ENCODE results near the gene C3orf22.
A peak's percentile ranks its signal among the peaks of the same experiment; 100 is the strongest.

Gene C3orf22

DNA sequence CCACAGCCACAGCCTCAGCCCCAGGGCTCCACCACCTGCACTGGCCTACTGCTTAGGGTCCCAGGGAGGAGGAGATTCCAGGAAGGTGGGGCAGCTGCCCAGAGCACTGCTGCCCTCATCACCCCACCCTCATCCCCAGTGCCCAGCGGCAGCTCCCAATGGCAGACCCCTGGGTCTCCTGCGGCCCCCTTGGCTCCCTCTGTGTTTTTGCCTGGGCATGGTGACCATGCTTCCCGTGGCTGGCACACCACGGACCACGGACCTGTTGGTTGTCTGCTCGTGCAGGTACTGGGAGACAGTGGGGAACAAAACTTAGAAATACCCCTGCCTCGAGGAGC, 32.1 kb downstream of the C3orf22 start:
- no peak for DNase-seq

- DNase-seq, result no peak
Observed at GRCh38 chr3:126525853-126526667, 32.7 kb downstream of the C3orf22 start.

DNA sequence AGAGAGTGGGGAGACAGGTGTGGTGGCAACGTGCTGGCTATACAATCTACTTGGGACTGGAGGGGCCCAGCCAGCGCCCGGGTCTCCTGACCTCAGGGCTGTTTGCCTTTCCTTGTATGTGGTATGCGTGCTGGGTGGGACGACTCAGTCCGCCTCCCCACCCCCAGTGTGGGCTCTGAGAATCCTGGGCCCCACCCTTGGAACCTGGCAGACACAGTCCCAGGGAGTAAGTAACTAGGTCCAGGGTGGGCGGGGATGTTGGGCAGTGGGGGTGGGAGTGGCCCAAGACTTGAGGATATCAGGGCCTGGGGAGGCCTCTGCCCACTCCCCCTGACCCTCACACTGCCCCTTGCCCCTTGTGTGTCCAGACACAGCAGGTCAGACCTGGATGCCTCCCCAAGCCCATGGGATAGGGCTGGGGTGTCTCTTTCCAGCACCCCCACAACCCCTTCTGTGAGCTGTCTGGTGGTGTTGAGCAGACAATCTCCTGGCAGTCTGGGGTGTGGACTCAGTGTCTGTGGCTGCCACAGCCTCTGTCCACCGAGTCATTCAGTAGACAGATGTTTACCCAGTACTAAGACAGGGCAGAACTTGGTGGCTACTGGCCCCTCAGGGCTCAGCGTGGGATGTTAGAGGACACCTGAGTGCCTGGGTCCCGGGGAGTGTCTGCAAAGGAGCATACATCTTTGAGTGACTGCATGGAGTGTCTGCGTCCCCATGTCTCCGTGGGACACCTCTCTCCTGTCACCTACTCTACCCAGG, 33.5 kb downstream of the C3orf22 start:
- no peak for DNase-seq

GRCh38 chr3:126524429-126524988, 34.2 kb downstream of the C3orf22 start:
- no peak for DNase-seq

- peak; percentile 27 for DNase-seq
Observed at GRCh38 chr3:126523745-126524428, 34.8 kb downstream of the C3orf22 start, which contains the start of gene CHST13. Gene CHST13 (plus strand): TSS chr3:126524155. CDS start chr3:126524333, 178 bp downstream.

DNA sequence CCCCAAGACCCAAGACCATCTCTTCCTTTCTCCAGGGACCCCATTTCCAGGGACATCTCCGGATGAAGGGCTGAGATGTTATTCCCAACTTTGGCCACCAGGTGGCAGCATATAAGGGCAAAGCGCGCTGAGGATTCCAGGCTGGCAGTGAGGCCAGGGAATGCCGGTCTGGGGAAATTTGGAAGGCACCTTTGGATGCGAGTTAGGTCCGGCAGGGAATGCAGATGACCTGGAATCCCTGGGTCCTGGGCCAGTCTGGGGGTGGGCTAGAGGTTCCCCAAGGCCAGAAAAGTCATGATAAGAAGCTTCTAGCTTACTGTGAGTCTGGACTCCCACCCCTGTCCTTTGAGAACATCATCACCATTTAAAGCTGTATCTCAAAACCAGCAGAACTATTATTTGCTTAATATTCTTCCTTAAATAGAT, 36.4 kb downstream of the C3orf22 start:
- peak; percentile 28 for DNase-seq

- DNase-seq, result no peak
Observed at GRCh38 chr3:126521122-126521891, 37.4 kb downstream of the C3orf22 start.

DNA sequence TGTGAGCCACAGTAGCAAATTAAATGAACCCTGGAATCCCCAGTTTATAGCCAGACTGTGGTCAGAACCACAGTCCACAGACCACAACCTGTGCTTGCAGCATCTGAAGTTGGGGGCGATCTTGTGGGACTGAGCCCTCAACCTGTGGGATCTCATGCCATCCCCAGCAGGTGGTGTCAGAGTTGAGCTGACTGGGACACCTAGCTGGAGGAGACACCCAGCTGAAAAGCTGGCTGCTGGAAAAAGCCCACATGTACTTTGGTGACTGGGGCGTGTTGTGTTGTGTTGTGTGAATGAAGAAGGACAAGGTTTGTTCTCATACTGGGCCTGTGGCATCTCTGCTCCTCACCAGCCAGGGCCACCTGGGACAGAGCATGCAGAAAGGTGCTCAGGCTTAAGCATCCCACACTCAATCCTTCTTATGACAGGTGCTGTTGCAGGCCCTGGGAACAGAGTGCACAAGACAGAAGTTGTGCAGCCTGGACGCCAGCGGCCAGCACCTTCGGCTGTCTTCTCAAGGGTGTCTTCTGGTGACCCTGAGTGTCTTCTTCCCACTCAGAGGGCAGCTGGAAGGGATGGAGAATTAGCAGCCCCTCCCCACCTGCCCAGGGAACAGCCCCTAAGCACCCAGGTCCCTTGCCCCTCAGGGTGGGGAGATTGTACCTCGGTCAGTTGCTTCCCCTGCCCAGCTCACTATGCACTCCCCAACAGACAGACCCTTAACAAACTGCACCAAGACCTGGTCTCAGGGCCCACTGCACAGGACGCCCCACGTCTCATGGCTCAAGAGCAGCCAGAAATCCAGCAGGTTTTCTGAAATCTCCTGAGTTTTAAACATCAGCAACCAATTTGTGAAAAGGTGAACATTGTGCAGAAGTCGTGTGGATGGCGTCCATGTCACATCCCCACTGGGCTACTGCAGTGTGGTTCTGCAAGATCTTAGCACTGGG, 39.0 kb downstream of the C3orf22 start:
- DNase-seq, result no peak

- no peak for DNase-seq
Observed at GRCh38 chr3:126518779-126519177, 40.0 kb downstream of the C3orf22 start.

DNA sequence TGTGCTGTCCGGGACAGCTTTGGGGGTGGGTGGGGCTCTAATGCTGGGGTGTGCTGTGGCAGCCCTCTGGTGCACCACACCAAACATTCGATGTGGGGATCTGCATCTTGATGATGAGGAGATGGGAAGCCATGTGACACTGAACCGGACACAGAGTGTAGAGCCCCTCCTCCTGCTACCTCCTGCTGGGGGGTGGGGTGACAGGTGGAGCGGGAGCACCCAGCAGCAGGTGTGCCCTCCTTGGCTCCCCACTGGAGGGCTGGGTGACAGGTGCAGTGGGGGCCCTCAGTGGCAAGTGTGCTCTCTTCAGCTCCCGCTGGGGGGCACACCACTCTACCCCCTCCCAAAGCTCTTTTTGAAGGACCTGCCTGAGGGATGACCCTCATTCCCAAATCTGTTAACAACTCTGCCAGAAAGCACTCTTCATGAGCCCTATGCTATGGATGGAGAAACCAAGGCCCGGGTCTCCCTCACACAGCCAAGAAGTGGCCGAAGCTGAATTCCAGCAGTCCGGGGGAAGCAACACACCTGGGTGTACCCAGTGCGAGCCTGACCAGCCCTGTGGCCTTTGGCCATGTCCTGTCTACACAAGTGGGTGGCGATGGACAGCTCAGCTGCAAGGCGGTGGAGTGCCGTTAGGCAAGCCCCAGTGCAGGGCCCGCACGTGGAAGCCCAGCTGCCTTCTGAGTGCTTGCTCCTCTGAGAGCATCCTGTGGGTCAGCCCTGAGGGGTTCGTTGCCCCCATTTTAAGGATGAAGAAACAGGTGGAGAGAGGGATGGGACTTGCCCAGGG, 40.5 kb downstream of the C3orf22 start:
- no peak for DNase-seq

- DNase-seq, result no peak
Observed at GRCh38 chr3:126517291-126517951, 41.3 kb downstream of the C3orf22 start, which contains the start of gene UROC1. Gene UROC1 (minus strand): TSS chr3:126517773. CDS start chr3:126517719, 54 bp downstream.

DNA sequence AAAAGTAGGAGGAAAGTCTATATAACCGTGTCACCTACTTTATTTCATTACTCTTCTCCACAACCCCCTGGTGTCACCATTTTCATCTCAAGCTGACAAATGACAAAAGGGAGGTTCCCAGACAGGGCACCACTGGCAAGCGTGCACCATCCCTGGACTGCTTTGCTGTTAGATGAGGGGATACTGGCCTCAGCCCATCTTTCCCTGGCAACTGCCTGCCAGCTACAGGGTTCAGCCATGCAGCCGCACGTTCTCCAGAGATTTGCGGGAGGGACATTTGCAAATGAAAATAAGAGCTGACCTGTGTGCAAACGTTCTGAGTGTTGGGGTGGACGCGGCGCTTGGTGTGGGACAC, 41.8 kb downstream of the C3orf22 start:
- DNase-seq, result no peak

DNA sequence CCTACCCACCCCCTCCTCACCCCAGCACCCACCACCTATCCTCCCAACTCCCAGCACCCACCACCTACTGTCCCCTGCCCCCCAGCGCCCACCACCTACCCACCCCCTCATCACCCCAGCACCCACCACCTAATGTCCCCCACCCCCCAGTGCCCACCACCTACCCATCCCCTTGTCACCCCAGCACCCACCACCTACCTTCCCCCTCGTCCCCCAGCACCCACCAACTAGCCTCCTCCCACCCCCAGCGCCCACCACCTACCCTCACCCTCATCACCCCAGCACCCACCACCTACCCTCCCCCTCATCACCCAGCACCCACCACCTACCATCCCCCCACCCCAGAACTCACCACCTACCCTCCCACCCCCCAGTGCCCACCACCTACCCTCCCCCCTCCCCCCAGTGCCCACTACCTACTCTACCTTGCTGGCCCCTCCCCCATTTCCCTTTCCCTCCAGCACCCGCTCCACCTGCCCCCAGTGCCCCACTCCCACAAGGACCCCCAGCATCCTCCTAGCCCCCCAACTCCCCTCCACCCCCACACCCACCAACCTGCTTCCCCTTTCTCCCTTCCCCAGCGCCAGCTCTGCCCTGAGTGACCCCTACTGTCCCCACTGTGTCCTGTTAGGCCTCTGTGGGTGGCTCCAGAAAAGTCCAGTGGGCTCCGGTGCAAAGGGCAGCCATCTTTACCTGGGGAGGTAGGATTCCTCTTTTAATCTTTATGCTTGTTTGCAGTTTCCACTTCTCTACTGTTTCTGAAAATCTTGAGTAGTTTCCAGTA, 42.4 kb downstream of the C3orf22 start:
- no peak for DNase-seq

DNA sequence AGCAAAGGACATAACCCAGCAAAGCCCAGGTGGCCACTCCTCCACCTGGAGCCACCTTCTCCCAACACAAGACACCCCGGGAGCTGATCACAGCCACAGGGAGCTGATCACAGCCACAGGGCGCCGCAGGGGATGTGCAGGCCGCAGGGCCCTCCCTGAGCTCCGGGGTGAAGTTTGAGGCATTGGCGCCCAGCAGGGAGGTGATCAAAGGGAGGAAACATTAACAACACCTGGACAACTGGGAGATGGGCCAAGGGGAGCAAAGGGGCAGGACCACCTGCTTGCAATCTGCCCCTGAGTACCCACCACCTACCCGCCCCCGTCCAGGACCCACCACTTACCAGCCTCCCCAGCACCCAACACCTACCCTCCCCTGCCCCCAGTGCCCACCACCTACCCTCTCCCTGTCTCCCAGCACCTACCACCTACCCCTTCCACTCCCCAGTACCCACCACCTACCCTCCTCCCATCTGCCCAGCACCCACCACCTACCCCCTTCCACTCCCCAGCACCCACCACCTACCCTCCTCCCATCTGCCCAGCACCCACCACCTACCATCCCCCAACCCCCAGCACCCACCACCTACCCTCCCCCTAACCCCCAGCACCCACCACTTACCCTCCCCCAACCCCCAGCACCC, 43.5 kb downstream of the C3orf22 start:
- DNase-seq, result no peak

GRCh38 chr3:126514161-126514560, 44.6 kb downstream of the C3orf22 start:
- DNase-seq, result no peak

- no peak for DNase-seq
Observed at GRCh38 chr3:126512916-126513650, 45.6 kb downstream of the C3orf22 start.

- DNase-seq, result no peak
Observed at GRCh38 chr3:126512026-126512425, 46.7 kb downstream of the C3orf22 start.

GRCh38 chr3:126511291-126511690, 47.4 kb downstream of the C3orf22 start:
- no peak for DNase-seq

Measured in DMS79 (cell line).